ENCODE measurements around the gene DOCK11.

DNA sequence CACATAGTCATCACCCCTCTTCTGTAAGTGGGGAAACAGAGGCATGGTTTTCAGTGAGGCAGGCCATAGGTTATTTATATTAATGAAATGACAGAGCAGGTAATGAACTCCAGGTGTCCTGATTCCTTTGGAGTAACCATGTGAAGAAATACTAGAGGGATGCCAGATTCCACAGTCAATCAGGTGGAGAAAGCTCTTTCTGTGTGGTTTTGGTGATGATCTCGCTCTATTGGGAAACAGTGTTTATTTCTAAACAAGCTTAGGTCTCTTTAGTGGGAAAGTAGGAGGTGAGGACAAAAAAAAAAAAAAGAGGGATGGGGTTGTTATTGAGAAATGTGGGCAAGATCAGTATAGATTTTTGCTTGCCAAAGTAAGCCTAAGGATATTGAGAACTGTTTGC is 12.2 kb downstream of the DOCK11 start:
- no peak for TF ChIP-seq EZH2 (IDR thresholded peaks at IDR 0.05; ENCODE audit: insufficient read depth, poor library complexity, severe bottlenecking)
- no peak for TF ChIP-seq EZH2phosphoT487 (IDR thresholded peaks at IDR 0.05; ENCODE audit: insufficient read depth, low read depth)
